HG03354 (cell line): Measurements from ENCODE around the gene MAP1LC3C.

Experiments used
- ATAC-seq: cut with Tn5 transposase; IDR thresholded peaks from one replicate; pipeline ENCODE4 v1.9.1; 2021; ENCODE audit warnings: mild to moderate bottlenecking; ENCODE audit not compliant: unreplicated experiment, poor library complexity, severe bottlenecking

MAP1LC3C gene

GRCh38 chr1:241999026-241999425 is at the start of gene MAP1LC3C:
Gene MAP1LC3C, minus strand, starts transcription at chr1:241999098. Its CDS starts 90 bp downstream, at chr1:241999008.
- ATAC-seq = no peak

- ATAC-seq = no peak
Observed at GRCh38 chr1:242043165-242043564, 44.3 kb upstream of the MAP1LC3C start.

GRCh38 chr1:242034392-242034791 is 35.5 kb upstream of the MAP1LC3C start:
- ATAC-seq = no peak

GRCh38 chr1:242033447-242033846 is 34.5 kb upstream of the MAP1LC3C start:
- ATAC-seq = no peak

- no peak for ATAC-seq
Observed at GRCh38 chr1:242030071-242030470, 31.2 kb upstream of the MAP1LC3C start.

GRCh38 chr1:242025681-242026080 is 26.8 kb upstream of the MAP1LC3C start:
- ATAC-seq = no peak

- ATAC-seq = no peak
Observed at GRCh38 chr1:242023805-242024204, 24.9 kb upstream of the MAP1LC3C start.

- ATAC-seq = no peak
Observed at GRCh38 chr1:242019018-242019417, 20.1 kb upstream of the MAP1LC3C start.

- ATAC-seq = peak; percentile 91
Observed at GRCh38 chr1:242017580-242018233, 18.8 kb upstream of the MAP1LC3C start.

GRCh38 chr1:242016479-242016878 is 17.6 kb upstream of the MAP1LC3C start:
- ATAC-seq = no peak

- no peak for ATAC-seq
Observed at GRCh38 chr1:242011894-242012660, 13.2 kb upstream of the MAP1LC3C start.

GRCh38 chr1:242008826-242009495 is 10.1 kb upstream of the MAP1LC3C start:
- no peak for ATAC-seq

GRCh38 chr1:242006976-242007375 is 8.1 kb upstream of the MAP1LC3C start:
- no peak for ATAC-seq

GRCh38 chr1:242005866-242006535 is 7.1 kb upstream of the MAP1LC3C start:
- ATAC-seq = no peak

- ATAC-seq = no peak
Observed at GRCh38 chr1:242004751-242005495, 6.0 kb upstream of the MAP1LC3C start.

- no peak for ATAC-seq
Observed at GRCh38 chr1:242002510-242002909, 3.6 kb upstream of the MAP1LC3C start.

- no peak for ATAC-seq
Observed at GRCh38 chr1:242002072-242002471, 3.2 kb upstream of the MAP1LC3C start.

GRCh38 chr1:242000434-242000833 is 1.5 kb upstream of the MAP1LC3C start:
- no peak for ATAC-seq

- peak; percentile 89 for ATAC-seq
Observed at GRCh38 chr1:241998412-241998921, 431 bp downstream of the MAP1LC3C start.
